H9 (cell line): ENCODE data around the gene VAMP2. TPM values are rescaled to one million over a fixed set of nuclear protein-coding genes. Genes with fewer than 3 reads are reported as not detected.

Experiments used
- DNase-seq: peaks from one replicate; pipeline ENCODE4 v3.0.0-alpha.2; 2017
- H2AFZ ChIP-seq: one replicate; pipeline ENCODE4 v1.6.1; 2013; ENCODE audit warnings: mild to moderate bottlenecking, low read length, control low read depth, moderate library complexity
- H2AK5ac ChIP-seq: 2 replicates; pipeline ENCODE4 v1.6.1; 2013; ENCODE audit warnings: low read length, control low read depth, mixed read lengths; ENCODE audit not compliant: insufficient read length
- H2BK120ac ChIP-seq: one replicate; pipeline ENCODE4 v1.6.1; 2013; ENCODE audit warnings: low read depth, mild to moderate bottlenecking, low read length, control low read depth, inconsistent platforms; ENCODE audit not compliant: poor library complexity, severe bottlenecking
- H2BK12ac ChIP-seq: 2 replicates; pipeline ENCODE4 v1.6.1; 2013; ENCODE audit warnings: low read length, control low read depth, mixed read lengths, low read depth; ENCODE audit not compliant: insufficient read length
- H2BK15ac ChIP-seq: 2 replicates; pipeline ENCODE4 v1.6.1; 2013; ENCODE audit warnings: low read depth, low read length, control low read depth
- H2BK20ac ChIP-seq: one replicate; pipeline ENCODE4 v1.6.1; 2013; ENCODE audit warnings: low read depth, mild to moderate bottlenecking, low read length, control low read depth, inconsistent platforms; ENCODE audit not compliant: poor library complexity, severe bottlenecking
- H2BK5ac ChIP-seq: 2 replicates; pipeline ENCODE4 v1.6.1; 2013; ENCODE audit warnings: low read length, control low read depth, mixed read lengths; ENCODE audit not compliant: insufficient read length
- H3K14ac ChIP-seq: 2 replicates; pipeline ENCODE4 v1.6.1; 2013; ENCODE audit warnings: low read length, control low read depth; ENCODE audit not compliant: insufficient read depth
- H3K18ac ChIP-seq: 2 replicates; pipeline ENCODE4 v1.6.1; 2013; ENCODE audit warnings: low read depth, mild to moderate bottlenecking, mixed read lengths, low read length, control low read depth; ENCODE audit not compliant: insufficient read length
- H3K23ac ChIP-seq: 2 replicates; pipeline ENCODE4 v1.6.1; 2013; ENCODE audit warnings: low read length, control low read depth, mixed read lengths, low read depth; ENCODE audit not compliant: insufficient read length
- H3K23me2 ChIP-seq: 2 replicates; pipeline ENCODE4 v1.6.1; 2013; ENCODE audit warnings: low read depth, mild to moderate bottlenecking, mixed read lengths, low read length, control low read depth; ENCODE audit not compliant: insufficient read length, poor library complexity, severe bottlenecking
- H3K27ac ChIP-seq: 2 replicates; pipeline ENCODE4 v1.5.1; 2013; ENCODE audit warnings: low read length, control low read depth, mixed read lengths, low read depth; ENCODE audit not compliant: insufficient read length
- H3K27me3 ChIP-seq: 2 replicates; pipeline ENCODE4 v1.6.1; 2013; ENCODE audit warnings: low read length, control low read depth, inconsistent platforms; ENCODE audit not compliant: insufficient read depth
- H3K4ac ChIP-seq: 2 replicates; pipeline ENCODE4 v1.6.1; 2013; ENCODE audit warnings: low read depth, mild to moderate bottlenecking, control low read depth, inconsistent platforms, low read length, moderate library complexity
- H3K4me1 ChIP-seq: 2 replicates; pipeline ENCODE4 v1.6.1; 2013; ENCODE audit warnings: low read length, control low read depth, inconsistent platforms; ENCODE audit not compliant: insufficient read depth
- H3K4me2 ChIP-seq: 2 replicates; pipeline ENCODE4 v1.6.1; 2013; ENCODE audit warnings: low read length, control low read depth, mixed read lengths; ENCODE audit not compliant: insufficient read length, insufficient read depth
- H3K56ac ChIP-seq: 2 replicates; pipeline ENCODE4 v1.6.1; 2013; ENCODE audit warnings: low read depth, mild to moderate bottlenecking, mixed read lengths, low read length, control low read depth; ENCODE audit not compliant: insufficient read length
- H3K79me1 ChIP-seq: 2 replicates; pipeline ENCODE4 v1.6.1; 2013; ENCODE audit warnings: low read depth, mild to moderate bottlenecking, moderate library complexity, low read length, control low read depth, inconsistent platforms; ENCODE audit not compliant: insufficient read depth, poor library complexity, severe bottlenecking
- H3K79me2 ChIP-seq: 2 replicates; pipeline ENCODE4 v1.6.1; 2013; ENCODE audit warnings: low read length, control low read depth, inconsistent platforms; ENCODE audit not compliant: insufficient read depth
- H3K9ac ChIP-seq: 2 replicates; pipeline ENCODE4 v1.6.1; 2013; ENCODE audit warnings: low read length, control low read depth, mixed read lengths; ENCODE audit not compliant: insufficient read length; ENCODE audit errors: extremely low read depth
- H3K9me3 ChIP-seq: one replicate; pipeline ENCODE4 v1.6.1; 2013; ENCODE audit warnings: low read depth, low read length, inconsistent platforms; ENCODE audit not compliant: control insufficient read depth
- H3T11ph ChIP-seq: one replicate; pipeline ENCODE4 v1.6.1; 2013; ENCODE audit warnings: mild to moderate bottlenecking, low read length, control low read depth, inconsistent platforms
- H4K20me1 ChIP-seq: one replicate; pipeline ENCODE4 v1.6.1; 2013; ENCODE audit not compliant: control insufficient read depth, insufficient read length, insufficient read depth
- H4K5ac ChIP-seq: 2 replicates; pipeline ENCODE4 v1.6.1; 2013; ENCODE audit warnings: low read depth, mild to moderate bottlenecking, mixed read lengths, low read length, control low read depth; ENCODE audit not compliant: insufficient read length
- H4K8ac ChIP-seq: replicated peaks from 2 replicates; pipeline ENCODE4 v1.6.1; 2013; ENCODE audit warnings: low read length, control low read depth, mixed read lengths, low read depth; ENCODE audit not compliant: insufficient read length
- H4K91ac ChIP-seq: 2 replicates; pipeline ENCODE4 v1.6.1; 2013; ENCODE audit warnings: low read depth, mild to moderate bottlenecking, moderate library complexity, mixed read lengths, low read length, control low read depth; ENCODE audit not compliant: insufficient read length
- H3K27ac Mint-ChIP-seq, 3 experiments: 2 replicates in 2 of 3; 3 replicates in 1 of 3; pipeline ENCODE4 v1.8.0; 2020 to 2021; ENCODE audit warnings: mixed read lengths in 3 of 3, mild to moderate bottlenecking in 1 of 3, moderate library complexity in 1 of 3
- H3K27me3 Mint-ChIP-seq: 2 replicates; pipeline ENCODE4 v1.8.0; 2021; ENCODE audit warnings: low read depth, mild to moderate bottlenecking, moderate library complexity, mixed read lengths
- H3K36me3 Mint-ChIP-seq, 3 experiments: 2 replicates in 2 of 3; 3 replicates in 1 of 3; pipeline ENCODE4 v1.8.0; 2020 to 2021; ENCODE audit warnings: low read depth in 3 of 3, mixed read lengths in 3 of 3; ENCODE audit not compliant: insufficient read depth in 1 of 3
- H3K4me1 Mint-ChIP-seq, 2 experiments: 2 replicates each; pipeline ENCODE4 v1.8.0; 2020; ENCODE audit warnings: mixed read lengths in 2 of 2
- H3K4me3 Mint-ChIP-seq, 2 experiments: 2 replicates in 1 of 2; 3 replicates in 1 of 2; pipeline ENCODE4 v1.8.0; 2020 to 2021; ENCODE audit warnings: mild to moderate bottlenecking in 2 of 2, mixed read lengths in 2 of 2, moderate library complexity in 1 of 2
- H3K9me3 Mint-ChIP-seq, 2 experiments: 2 replicates in 1 of 2; 3 replicates in 1 of 2; pipeline ENCODE4 v1.8.0; 2020; ENCODE audit warnings: mild to moderate bottlenecking in 2 of 2, mixed read lengths in 2 of 2, moderate library complexity in 1 of 2
- CTCF ChIP-seq: fragments of 200-600 bp; sonication (generic); conservative IDR thresholded peaks from 3 replicates; pipeline ENCODE4 v1.8.0; 2021; ENCODE audit warnings: antibody characterized with exemption, mild to moderate bottlenecking
- WGBS: extraction: QIAGEN DNeasy Blood & Tissue Kit; methylation state at CpG from one replicate; pipeline ENCODE4 v1.1.7; 2013; ENCODE audit warnings: missing lambda C conversion rate, low lambda C conversion rate, mixed read lengths; ENCODE audit not compliant: insufficient read length; ENCODE audit errors: extremely low coverage; 5-methylcytosine and 5-hydroxymethylcytosine counted together
- total RNA-seq: library from RNA; stranded (reverse); gene quantifications from 2 replicates; pipeline ENCODE4 v1.2.1, GENCODE V29; 2021

The VAMP2 gene
- total RNA-seq, 1 experiment from 2014 or later = 22.8 TPM

GRCh38 chr17:8148560-8148959 lies 14.2 kb downstream of the VAMP2 start:
- no peaks in the 10 kb centered on the region; the same call in 1 of the 2 replicates for H3K27me3 Mint-ChIP-seq
- H3K27me3 ChIP-seq = no peaks in the 10 kb centered on the region
- H3K23ac ChIP-seq = no peak overlapping the region
- peaks cover 2% of the 10 kb centered on the region for H3K79me1 ChIP-seq
- no peak for DNase-seq
- H2BK15ac ChIP-seq = no peak overlapping the region
- H3K4ac ChIP-seq = no peak overlapping the region
- no peak overlapping the region for H3K27ac ChIP-seq
- no CpG with 5 or more reads among the region's 13 CpGs for WGBS
- H3K4me1 ChIP-seq = peaks cover 5% of the 10 kb centered on the region
- H4K20me1 ChIP-seq = no peaks in the 10 kb centered on the region
- H3K36me3 Mint-ChIP-seq = peaks cover 35 to 57% (median 48%) of the 10 kb centered on the region in 3 experiments
- no peaks in the 10 kb centered on the region for H3K9me3 Mint-ChIP-seq
- no peak overlapping the region for H4K5ac ChIP-seq
- H3K4me1 Mint-ChIP-seq = peaks cover 17 to 19% of the 10 kb centered on the region in 2 experiments
- H3K27ac Mint-ChIP-seq = no peak overlapping the region
- no peak overlapping the region for H2BK12ac ChIP-seq
- no peak overlapping the region for H4K91ac ChIP-seq
- H3K79me2 ChIP-seq = no peaks in the 10 kb centered on the region
- no peak overlapping the region for H4K8ac ChIP-seq
- H2BK5ac ChIP-seq = no peak overlapping the region
- no peak overlapping the region for H3K14ac ChIP-seq
- TF ChIP-seq CTCF = no peak
- no peaks in the 10 kb centered on the region for H3K9me3 ChIP-seq
- no peak overlapping the region for H3K18ac ChIP-seq
- H3K9ac ChIP-seq = no peak overlapping the region
- no peak overlapping the region for H2BK20ac ChIP-seq
- H3K23me2 ChIP-seq = peaks cover 13% of the 10 kb centered on the region
- H3K4me2 ChIP-seq = no peak overlapping the region
- H2AK5ac ChIP-seq = no peak overlapping the region
- H3K56ac ChIP-seq = no peak overlapping the region
- H3T11ph ChIP-seq = no peak overlapping the region
- no peak overlapping the region for H2BK120ac ChIP-seq
- H3K4me3 Mint-ChIP-seq = no peak overlapping the region
- H2AFZ ChIP-seq = no peak overlapping the region
